Osteoblast (primary cell): Measurements from ENCODE around the gene SLC2A3. TPM values are rescaled to one million over a fixed set of nuclear protein-coding genes. Genes with fewer than 3 reads are reported as not detected.
"Not testable (repeated sequence)": the region's sequence is repeated elsewhere in the genome, so short reads cannot be mapped to it uniquely, and the experiment has no call there.

Source experiments
- DNase-seq: peaks from one replicate; pipeline ENCODE4 v3.0.0; 2011; ENCODE audit warnings: low spot score, mixed read lengths; ENCODE audit not compliant: insufficient read length; ENCODE audit errors: missing footprints
- H2AFZ ChIP-seq: 2 replicates; pipeline ENCODE4 v1.6.0; 2011; ENCODE audit warnings: mild to moderate bottlenecking, low read length
- H3K27ac ChIP-seq: 2 replicates; pipeline ENCODE4 v1.5.1; 2011; ENCODE audit warnings: mild to moderate bottlenecking, low read depth, low read length, moderate library complexity
- H3K27me3 ChIP-seq: 2 replicates; pipeline ENCODE4 v1.6.0; 2012; ENCODE audit warnings: mild to moderate bottlenecking, control low read depth, inconsistent platforms, low read length, moderate library complexity; ENCODE audit not compliant: insufficient read depth
- H3K36me3 ChIP-seq: 2 replicates; pipeline ENCODE4 v1.5.1; 2011; ENCODE audit warnings: mild to moderate bottlenecking, low read length, control low read depth, moderate library complexity; ENCODE audit not compliant: insufficient read depth
- H3K4me1 ChIP-seq: 2 replicates; pipeline ENCODE4 v1.5.1; 2011; ENCODE audit warnings: mild to moderate bottlenecking, low read length, control low read depth, moderate library complexity; ENCODE audit not compliant: insufficient read depth
- H3K4me2 ChIP-seq: 2 replicates; pipeline ENCODE4 v1.6.0; 2011; ENCODE audit warnings: mild to moderate bottlenecking, low read length; ENCODE audit not compliant: insufficient read depth
- H3K4me3 ChIP-seq: fragments of 200-600 bp; sonication (generic); 3 replicates; pipeline ENCODE4 v1.5.1; 2012; ENCODE audit warnings: mild to moderate bottlenecking, low read length, inconsistent platforms; ENCODE audit not compliant: insufficient read depth
- H3K79me2 ChIP-seq: 2 replicates; pipeline ENCODE4 v1.6.0; 2012; ENCODE audit warnings: mild to moderate bottlenecking, low read length, control low read depth, inconsistent platforms; ENCODE audit not compliant: insufficient read depth
- H3K9me3 ChIP-seq: 2 replicates; pipeline ENCODE4 v1.5.1; 2011; ENCODE audit warnings: low read depth, low read length, control low read depth
- H4K20me1 ChIP-seq: 2 replicates; pipeline ENCODE4 v1.6.0; 2012; ENCODE audit warnings: mild to moderate bottlenecking, low read length, control low read depth; ENCODE audit not compliant: insufficient read depth
- CTCF ChIP-seq: IDR thresholded peaks from 2 replicates; pipeline ENCODE4 v1.5.1; 2011; ENCODE audit warnings: mild to moderate bottlenecking, low read depth, low read length, moderate library complexity; ENCODE audit errors: extremely low read depth
- total RNA-seq: library from RNA; depleted of rRNA; stranded (reverse); fragments of >200 nt; gene quantifications from 2 replicates; pipeline ENCODE4 v1.2.3, GENCODE V29; 2012

Gene SLC2A3
- total RNA-seq, 1 donor = 143 TPM

- no peak overlapping the region for H2AFZ ChIP-seq
These were observed 15.7 kb upstream of the SLC2A3 start for GRCh38 chr12:7951671-7952070.

GRCh38 chr12:7950230-7950943, 14.4 kb upstream of the SLC2A3 start:
- H3K4me3 ChIP-seq, DNase-seq, H3K36me3 ChIP-seq, H3K9me3 ChIP-seq, H3K4me2 ChIP-seq, H3K27me3 ChIP-seq, H3K4me1 ChIP-seq, H3K79me2 ChIP-seq, H2AFZ ChIP-seq, H4K20me1 ChIP-seq, H3K27ac ChIP-seq: not testable (repeated sequence)

More at GRCh38 chr12:7951671-7952070, 15.7 kb upstream of the SLC2A3 start:
- Histone ChIP-seq H3K9me3 (no peaks in the 10 kb centered on the region), H3K36me3 (no peaks in the 10 kb centered on the region), H3K27ac (no peak overlapping the region), H3K27me3 (no peaks in the 10 kb centered on the region), H3K79me2 (no peaks in the 10 kb centered on the region), H4K20me1 (no peaks in the 10 kb centered on the region), H3K4me2 (no peak overlapping the region), H3K4me1 (no peaks in the 10 kb centered on the region), H3K4me3 (no peak overlapping the region)
- no peak for TF ChIP-seq CTCF
- no peak for DNase-seq

- no peak for TF ChIP-seq CTCF
- Histone ChIP-seq H2AFZ (no peak overlapping the region), H3K9me3 (no peaks in the 10 kb centered on the region), H3K4me3 (no peak overlapping the region), H3K4me2 (no peak overlapping the region), H3K79me2 (no peaks in the 10 kb centered on the region), H3K4me1 (no peaks in the 10 kb centered on the region), H4K20me1 (no peaks in the 10 kb centered on the region), H3K27ac (no peak overlapping the region), H3K27me3 (no peaks in the 10 kb centered on the region), H3K36me3 (no peaks in the 10 kb centered on the region)
- DNase-seq = no peak
These were observed 12.7 kb upstream of the SLC2A3 start for GRCh38 chr12:7948589-7949260.

- H3K36me3 ChIP-seq = no peaks in the 10 kb centered on the region
- H3K4me1 ChIP-seq = no peaks in the 10 kb centered on the region
- no peak for DNase-seq
- no peak overlapping the region for H3K27ac ChIP-seq
- no peaks in the 10 kb centered on the region for H3K9me3 ChIP-seq
- no peak overlapping the region for H2AFZ ChIP-seq
- H3K27me3 ChIP-seq = no peaks in the 10 kb centered on the region
- TF ChIP-seq CTCF = no peak
- H3K4me3 ChIP-seq = no peak overlapping the region
- H4K20me1 ChIP-seq = no peaks in the 10 kb centered on the region
- H3K4me2 ChIP-seq = no peak overlapping the region
- H3K79me2 ChIP-seq = no peaks in the 10 kb centered on the region
These were observed 11.0 kb upstream of the SLC2A3 start for GRCh38 chr12:7947011-7947410.

GRCh38 chr12:7944760-7945159, 8.8 kb upstream of the SLC2A3 start:
- H4K20me1 ChIP-seq, H3K36me3 ChIP-seq, H2AFZ ChIP-seq, DNase-seq, H3K9me3 ChIP-seq, H3K4me3 ChIP-seq, H3K27ac ChIP-seq, H3K4me2 ChIP-seq, H3K4me1 ChIP-seq, H3K27me3 ChIP-seq, H3K79me2 ChIP-seq: not testable (repeated sequence)
